Hindlimb muscle (tissue), 1 donor: Measurements from ENCODE around the gene PSG7. TPM values are rescaled to one million over a fixed set of nuclear protein-coding genes. Genes with fewer than 3 reads are reported as not detected.
"Not testable (repeated sequence)": the region's sequence is repeated elsewhere in the genome, so short reads cannot be mapped to it uniquely, and the experiment has no call there.

Source experiments
- DNase-seq: peaks from one replicate; pipeline ENCODE4 v3.0.0-alpha.2; 2013
- polyA plus RNA-seq: library from polyadenylated mRNA; unstranded; fragments of 120-200 nt; gene quantifications from one replicate; pipeline ENCODE4 v1.2.1, GENCODE V29; 2013; ENCODE audit not compliant: insufficient read length

PSG7 gene
- polyA plus RNA-seq, 1 donor, result not detected

DNA sequence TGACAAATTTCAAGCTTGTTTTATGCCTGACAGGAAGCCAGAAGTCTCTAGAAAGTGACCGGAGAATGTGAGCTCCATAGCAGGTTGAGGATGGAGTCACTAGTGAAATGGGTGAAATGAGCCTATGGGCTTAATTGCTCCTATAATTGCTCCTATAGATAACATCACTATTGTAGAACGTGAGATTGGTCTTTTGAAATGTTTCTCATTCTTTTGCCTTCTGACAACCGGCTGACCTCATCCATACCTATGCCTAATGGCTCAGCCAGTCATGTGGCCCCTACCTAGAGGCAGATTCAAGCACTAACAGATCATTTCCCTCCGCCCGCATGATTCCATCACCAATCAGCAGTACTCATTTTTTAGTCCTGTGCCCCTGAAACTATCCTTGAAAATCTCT lies 23.5 kb downstream of the PSG7 start:
- not testable (repeated sequence) for DNase-seq

DNA sequence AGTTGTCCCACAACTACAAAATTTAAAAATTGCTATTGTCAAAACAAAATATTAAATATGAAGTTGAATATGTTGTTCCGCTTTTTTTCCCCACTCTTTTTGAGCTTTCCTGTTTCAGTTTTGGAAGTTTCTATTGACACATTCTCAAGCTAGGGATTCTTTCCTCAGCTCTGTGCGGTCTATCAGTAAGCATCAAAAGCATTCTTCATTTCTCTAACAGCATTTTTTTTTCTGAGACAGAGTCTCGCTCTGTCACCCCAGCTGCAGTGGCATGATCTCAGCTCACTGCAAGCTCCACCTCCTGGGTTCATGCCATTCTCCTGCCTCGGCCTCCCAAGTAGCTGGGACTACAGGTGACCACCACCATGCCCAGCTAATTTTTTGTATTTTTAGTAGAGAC lies 24.1 kb downstream of the PSG7 start:
- DNase-seq, result not testable (repeated sequence)

DNA sequence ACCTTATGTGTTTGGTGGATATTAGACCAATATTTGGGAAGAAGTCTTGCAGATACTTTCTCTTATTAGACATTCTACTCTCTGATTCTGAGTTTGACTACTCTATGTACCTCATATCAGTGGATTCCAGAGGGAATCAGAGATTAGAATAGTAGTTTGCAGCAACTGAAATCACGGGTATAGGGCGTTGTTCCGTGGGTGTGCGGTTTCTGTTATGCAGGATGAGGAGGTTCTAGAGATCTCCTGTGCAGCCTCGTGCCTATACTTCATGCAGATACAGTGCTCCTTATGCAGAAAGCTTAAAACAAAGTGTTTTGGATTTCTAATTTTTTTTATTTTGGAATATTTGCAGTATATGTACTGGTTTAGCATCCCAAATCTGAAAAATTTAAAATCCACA lies 25.3 kb downstream of the PSG7 start:
- DNase-seq, result not testable (repeated sequence)

GRCh38 chr19:42906162-42906561 lies 30.8 kb downstream of the PSG7 start:
- not testable (repeated sequence) for DNase-seq

- DNase-seq, result not testable (repeated sequence)
Observed at GRCh38 chr19:42900561-42900960, 36.4 kb downstream of the PSG7 start.

DNA sequence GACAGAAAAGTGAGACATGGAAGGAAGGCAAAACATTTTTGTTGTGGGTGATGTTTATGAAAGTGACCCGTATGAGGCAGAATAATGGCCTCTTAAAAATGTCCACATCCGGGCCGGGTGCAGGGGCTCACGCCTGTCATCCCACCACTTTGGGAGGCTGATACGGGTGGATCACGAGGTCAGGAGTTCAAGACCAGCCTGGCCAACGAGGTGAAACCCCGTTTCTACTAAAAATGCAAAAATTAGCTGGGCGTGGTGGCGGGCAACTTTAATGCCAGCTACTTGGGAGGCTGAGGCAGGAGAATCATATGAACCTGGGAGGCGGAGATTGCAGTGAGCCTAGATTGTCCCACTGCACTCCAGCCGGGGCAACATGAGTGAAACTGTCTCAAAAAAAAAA lies 37.3 kb downstream of the PSG7 start:
- not testable (repeated sequence) for DNase-seq

- not testable (repeated sequence) for DNase-seq
Observed at GRCh38 chr19:42899110-42899509, 37.9 kb downstream of the PSG7 start.

- not testable (repeated sequence) for DNase-seq
Observed at GRCh38 chr19:42898656-42899055, 38.4 kb downstream of the PSG7 start.

- DNase-seq, result not testable (repeated sequence)
Observed at GRCh38 chr19:42897729-42898128, 39.3 kb downstream of the PSG7 start.

GRCh38 chr19:42890446-42890845 lies 46.6 kb downstream of the PSG7 start:
- DNase-seq, result not testable (repeated sequence)

DNA sequence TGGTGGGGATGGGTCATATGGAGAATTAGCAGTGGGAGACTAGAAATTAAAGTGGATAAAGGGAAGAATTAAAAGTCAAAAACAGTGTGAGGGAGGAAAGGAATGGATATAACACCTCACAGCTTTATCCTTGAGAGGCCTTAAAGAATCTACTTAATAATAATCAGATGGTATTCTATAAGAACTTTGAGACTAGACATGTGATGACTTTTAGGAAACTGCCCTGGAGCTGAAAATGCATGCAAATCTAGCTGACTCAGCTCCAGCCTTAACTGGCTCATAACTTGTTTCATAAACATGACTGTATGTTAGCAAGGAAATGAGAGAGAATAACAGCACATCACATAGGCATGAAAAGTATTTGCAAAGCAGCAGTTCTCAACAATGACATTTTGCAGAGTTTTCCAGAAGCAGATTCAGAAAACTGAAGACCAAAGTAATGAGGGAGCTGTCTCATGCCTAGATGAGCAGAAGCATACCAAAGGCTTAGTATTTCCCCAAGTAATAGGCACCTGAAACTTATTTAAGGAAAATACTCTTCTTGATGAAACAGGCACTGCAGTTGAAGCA lies 49.0 kb downstream of the PSG7 start:
- DNase-seq, result not testable (repeated sequence)

DNA sequence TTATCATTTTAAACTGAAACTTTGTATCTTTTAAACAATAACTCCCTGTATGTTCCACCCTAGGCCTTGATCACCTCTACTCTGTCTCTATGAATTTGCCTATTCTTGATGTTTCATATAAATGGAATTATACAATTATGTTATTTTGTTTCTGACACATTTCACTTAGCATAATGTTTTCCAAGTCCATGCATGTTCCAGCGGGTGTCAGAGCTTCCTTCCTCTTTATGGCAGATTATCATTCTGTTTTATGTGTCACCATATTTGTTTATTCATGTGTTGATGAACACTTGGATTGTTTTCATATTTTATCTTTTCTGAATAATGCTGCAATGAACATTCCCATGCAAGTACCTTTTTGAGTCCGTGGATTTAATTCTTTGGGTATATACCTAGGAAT lies 54.3 kb downstream of the PSG7 start:
- not testable (repeated sequence) for DNase-seq

DNA sequence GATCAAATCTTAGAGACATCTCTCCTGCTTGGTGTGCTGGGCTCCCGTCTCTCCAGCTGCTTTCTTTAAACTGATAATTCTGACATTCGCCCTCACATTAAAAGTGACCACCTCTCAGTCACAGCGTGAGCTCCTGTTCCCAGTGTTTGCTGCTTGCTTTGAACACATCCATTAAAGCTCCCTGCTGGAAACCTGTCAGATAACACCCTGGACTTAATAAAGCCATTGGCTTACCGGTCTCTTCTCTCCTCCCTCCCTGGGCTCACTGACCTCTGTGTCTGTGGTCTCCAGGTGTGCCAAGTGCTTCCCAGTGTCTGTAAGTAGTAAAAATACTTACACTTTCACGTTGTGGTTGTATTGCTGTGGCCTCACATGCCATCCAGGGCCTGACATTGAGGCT lies 55.0 kb downstream of the PSG7 start:
- not testable (repeated sequence) for DNase-seq

GRCh38 chr19:42881279-42881678 lies 55.7 kb downstream of the PSG7 start:
- DNase-seq, result not testable (repeated sequence)

GRCh38 chr19:42880621-42881020 lies 56.4 kb downstream of the PSG7 start:
- DNase-seq, result not testable (repeated sequence)

GRCh38 chr19:42879613-42880012 lies 57.4 kb downstream of the PSG7 start, which contains the start of gene PSG1:
PSG1 (minus strand) TSS chr19:42879713; CDS start chr19:42879581, 132 bp downstream.
- no peak for DNase-seq

DNA sequence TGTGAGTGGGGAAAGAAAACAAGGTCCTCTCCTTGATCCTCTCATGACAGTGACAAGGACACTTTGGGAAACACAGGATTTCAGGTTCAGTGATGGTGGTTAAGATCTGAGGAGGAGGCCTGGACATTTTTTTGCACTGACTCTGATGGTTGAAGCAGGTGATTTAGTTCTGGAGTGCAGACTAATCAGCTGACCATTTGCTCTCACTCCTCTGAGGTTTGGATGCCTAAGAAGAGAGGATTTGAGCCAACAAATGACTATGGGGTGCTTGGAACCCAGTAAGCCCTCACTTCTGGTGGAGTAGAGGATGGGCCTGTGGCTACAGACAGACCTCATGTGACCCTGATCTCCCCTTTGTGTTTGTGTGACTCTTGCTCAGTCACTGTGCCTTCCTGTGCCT lies 60.4 kb downstream of the PSG7 start:
- DNase-seq, result not testable (repeated sequence)

DNA sequence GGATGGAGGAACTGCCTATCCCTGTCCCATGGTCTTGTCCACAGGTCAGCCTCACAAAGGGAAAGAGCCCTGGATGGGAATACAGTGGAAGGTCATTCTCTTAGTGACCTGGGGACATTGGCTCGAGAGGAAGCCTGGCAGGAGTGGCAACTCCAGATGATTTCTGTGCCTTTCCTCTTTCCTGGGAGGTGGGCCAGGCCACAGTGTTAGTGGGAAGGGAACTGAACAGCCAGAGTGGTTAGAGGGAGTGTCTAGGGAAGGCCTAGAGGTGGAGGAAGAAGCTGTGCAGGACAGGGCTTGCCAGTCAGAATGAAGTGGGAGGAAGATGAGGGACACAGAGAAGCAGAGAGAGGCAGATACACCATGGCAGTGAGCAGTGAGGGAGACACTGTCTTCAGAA lies 61.1 kb downstream of the PSG7 start:
- DNase-seq, result not testable (repeated sequence)

DNA sequence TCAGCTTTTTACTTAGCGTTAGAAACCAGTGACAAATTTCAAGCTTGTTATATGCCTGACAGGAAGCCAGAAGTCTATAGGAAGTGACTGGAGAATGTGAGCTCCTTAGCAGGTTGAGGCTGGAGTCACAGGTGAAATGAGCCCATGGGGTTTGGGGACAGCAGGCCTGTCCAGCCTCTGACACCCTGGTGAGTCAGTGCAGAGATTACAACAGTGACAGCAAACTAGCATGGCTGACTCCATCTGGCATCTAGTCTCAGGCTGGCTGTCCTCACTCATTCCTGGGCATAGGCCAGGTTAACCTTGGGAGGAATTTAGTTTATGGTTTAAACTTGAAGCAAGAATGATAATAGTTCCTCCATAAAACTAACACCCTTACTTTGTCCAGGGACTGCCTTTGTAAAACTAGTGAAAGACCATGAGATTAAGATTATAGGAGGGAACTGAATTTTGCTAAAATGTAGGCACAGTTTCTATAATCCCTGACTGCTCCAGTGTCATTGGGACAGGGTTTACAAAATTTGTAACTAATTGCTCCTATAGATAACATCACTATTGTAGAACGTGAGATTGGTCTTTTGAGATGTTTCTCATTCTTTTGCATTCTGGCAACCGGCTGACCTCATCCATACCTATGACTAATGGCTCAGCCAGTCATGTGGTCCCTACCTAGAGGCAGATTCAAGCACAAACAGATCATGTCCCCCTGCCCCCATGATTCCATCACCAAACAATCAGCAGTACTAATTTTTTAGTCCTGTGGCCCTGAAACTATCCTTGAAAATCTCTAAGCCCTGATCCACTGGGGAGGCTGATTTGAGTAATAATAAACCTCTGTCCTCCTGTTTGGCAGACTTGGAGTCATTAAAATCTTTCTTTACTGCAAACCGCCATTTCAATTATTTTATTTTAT lies 61.9 kb downstream of the PSG7 start:
- not testable (repeated sequence) for DNase-seq

- not testable (repeated sequence) for DNase-seq
Observed at GRCh38 chr19:42874136-42874535, 62.9 kb downstream of the PSG7 start.
